Head of caudate nucleus (tissue), 42 donors: ENCODE measurements around the gene TMEM198.

Experiments
- DNase-seq, 42 donors: peaks; one replicate each; pipeline versions ENCODE4 v3.0.0 to v3.0.0-alpha.2; 2020 to 2021; ENCODE audit warnings: mixed read lengths in 7 of 42
- intact Hi-C: fragments of 100-400 bp; cut with DNase I; formaldehyde crosslinking; loops from one replicate; pipeline ENCODE4 v1.15.0; 2022

The TMEM198 gene

DNA sequence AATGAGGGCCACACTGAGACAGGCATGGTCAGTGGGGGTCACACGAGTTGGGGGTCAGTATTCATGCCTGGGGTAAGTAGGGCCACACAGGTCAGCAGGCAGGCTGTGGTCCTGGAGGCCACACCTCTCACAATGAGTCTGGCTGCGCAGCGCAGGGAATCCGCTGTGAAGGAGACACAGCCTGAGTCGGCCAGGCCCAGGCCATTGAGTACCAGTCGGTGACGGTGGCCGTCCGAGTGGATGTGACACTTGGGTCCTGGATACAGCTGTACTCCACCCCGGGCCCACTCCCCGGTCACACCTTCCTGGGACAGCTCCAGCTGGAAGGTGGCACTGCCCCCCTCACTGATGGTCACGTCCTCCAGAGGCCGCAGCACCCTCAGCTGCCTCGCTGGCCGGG lies 10.5 kb downstream of the TMEM198 start:
- DNase-seq: no peak
- intact Hi-C loops: no loop called here

DNA sequence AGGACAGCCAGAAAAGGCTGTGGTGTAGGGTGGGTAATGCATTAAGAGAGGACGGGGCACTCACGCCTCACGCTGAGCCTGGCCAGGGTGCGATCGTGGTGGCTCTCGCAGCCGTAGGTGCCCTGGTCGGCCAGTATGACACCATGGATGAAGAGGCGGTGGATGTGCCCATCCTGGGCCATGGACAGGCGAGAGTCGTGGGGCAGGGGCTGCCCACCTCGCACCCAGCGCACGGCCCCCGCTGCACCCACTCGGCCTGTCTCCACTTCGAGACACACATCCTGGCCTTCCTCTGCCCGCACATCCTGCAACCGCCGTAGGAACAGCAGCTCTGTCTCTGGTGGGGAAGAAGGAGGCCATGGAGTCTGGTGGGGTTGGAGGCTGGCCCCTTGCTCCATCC lies 12.1 kb downstream of the TMEM198 start:
- intact Hi-C loops: no loop called here
- DNase-seq: no peak

DNA sequence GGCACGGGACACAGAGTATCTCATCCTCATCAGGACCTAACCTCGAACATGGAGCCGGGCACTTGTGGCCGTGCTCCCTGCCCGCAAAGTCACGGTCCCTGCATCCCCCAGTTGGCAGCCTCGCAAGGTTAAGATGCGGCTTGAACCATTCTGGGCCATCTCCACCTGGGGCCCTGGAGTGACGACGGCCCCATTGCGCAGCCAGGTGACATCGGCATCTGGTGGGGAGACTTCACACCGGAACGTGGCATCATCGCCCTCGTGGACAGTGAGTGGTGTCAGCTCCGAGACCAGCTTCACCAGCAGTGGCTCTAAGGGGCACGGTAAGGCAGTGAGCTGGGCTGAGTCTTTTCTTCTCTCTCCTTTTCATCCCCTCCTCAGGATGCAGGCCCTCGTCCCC lies 12.6 kb downstream of the TMEM198 start:
- intact Hi-C loops: no loop called here
- DNase-seq: no peak

DNA sequence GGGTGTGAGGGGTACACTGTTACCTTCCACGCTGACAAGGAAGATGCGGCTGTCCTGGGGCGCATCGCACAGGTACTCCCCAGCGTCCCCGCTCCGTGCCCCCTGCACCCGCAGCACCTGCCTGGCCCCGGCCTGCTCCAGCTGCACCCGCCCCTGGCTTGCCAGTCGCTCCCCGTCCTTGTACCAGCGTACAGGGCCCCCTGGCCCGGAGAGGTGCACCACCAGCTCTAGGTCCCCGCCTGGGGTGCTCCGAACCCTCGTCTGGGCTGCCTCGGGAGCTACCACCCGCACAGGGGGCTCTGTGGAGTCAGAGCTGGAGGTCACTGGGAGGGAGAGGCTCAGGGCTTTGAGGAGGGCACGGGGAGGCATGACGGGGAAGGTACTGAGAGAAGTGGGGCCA lies 13.5 kb downstream of the TMEM198 start:
- DNase-seq: no peak
- intact Hi-C loops: no loop called here

DNA sequence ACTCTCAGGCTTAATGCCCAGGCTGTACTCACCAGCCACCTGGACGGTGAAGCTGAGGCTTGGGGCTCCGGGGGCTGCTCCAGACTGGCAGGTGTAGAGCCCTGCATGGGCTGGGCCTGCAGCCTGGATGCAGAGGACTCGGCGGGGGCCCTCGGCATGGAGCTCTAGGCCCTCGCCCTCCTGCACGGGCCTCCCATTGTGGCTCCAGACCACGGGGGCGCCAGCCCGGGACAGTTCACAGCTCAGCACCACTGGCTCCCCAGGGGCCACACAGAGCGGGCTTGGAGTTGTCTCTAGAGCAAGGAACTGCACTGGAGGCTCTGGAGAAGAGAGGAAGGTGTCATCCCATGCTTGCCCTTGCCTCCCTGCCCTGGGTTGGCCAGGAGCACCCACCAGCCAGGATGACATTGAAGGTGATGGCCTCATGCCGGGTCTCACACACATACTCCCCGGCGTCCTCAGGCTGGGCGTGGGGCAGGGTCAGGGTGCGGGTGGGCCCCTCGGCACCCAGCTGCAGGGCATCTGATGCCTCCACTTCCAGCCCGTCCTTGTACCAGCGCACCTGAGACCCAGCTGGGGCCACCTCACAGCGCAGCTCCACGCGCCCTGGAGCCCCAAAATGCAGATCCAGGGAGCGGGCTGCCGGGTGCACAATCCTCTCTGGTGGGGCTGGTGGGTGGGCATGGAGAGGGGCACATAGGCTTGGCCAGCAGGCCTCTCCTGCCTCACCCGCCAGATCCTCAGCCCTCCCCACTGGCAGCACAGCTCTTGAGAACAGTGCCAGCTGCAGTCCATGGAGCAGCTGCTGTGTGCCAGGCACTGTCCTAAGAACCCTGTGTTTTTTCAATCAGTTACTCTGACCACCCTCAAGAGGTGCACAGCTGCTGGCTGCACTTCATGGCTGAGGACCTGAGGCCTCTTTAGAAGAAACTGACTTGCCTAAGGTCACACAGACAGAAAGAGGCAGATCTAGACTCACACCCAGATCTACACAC lies 14.3 kb downstream of the TMEM198 start:
- intact Hi-C loops: no loop called here
- no peak for DNase-seq

DNA sequence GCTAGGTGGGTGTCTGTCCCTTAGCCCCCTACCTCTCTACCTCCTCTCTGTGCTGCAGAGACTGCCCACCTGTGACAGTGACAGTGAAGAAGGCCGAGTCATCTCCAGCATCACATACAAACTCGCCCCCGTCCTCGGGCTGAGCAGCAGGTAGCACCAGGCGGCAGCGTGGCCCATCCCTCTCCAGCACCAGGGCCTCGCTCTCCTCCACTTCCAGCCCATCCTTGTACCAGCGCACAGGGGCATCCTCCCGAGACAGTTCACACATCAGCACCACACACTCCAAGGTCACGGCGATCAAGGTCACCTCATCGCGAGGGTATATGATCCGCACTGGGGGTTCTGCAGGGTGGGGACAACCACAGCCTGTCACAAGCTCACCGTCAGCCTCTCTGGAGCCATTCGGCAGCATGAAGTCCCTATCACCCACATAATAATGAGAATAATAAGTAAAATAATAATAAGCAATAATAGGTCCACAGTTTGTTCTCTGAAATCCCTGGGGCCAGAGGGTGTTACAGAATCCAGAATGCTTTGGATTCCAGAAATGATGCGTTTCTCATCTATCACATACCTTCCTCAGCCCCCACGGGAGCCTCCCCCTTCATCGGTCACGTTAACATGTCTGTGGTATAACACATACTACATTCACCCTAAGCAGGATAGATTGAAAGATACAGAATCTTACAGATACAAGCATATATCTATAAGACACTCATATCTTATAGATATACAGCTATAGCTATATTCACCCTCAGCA lies 15.5 kb downstream of the TMEM198 start:
- DNase-seq: no peak
- intact Hi-C loops: no loop called here

DNA sequence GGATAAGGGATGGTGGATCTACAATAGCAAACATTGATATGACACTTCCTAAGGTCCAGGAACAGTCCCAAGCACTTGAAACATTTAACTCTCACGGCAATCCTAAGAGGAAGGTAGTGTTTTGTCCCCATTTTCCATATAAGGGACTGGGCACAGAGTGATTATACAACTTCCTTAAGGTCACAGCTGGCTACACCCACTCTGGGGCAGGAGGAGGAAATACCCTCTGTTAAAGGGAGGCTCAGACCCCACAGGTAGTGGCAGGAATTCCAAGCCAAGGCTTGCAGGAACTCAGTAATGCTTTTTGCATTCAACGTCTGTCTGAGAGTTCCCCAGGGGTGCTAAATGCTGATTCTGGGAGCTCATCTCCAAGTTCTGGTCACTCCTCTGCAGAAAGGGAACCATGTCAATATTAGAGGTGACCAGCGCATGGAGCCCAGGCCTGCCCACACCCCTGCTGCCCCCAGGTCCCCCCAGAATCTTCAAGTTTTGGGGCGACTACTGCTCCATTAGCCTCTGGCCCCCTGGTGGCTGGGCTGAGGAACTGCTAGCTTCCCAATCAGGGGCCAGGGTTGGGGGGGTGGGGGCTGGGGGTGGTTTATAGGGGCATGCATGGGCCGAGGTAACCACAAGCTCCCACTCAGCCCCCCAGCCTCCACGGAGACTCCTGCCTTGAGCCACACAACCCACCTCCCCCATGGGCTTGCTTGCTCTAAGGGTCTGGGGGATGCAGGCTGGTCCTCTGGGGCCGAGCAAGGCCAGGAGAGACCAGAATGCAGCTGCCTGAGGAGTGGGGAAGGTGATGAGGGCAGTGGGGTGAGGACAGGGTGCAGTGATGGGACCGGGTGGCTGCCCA lies 16.4 kb downstream of the TMEM198 start:
- intact Hi-C loops: no loop called here
- DNase-seq: peak in 2 of 42 donors; percentile 9

DNA sequence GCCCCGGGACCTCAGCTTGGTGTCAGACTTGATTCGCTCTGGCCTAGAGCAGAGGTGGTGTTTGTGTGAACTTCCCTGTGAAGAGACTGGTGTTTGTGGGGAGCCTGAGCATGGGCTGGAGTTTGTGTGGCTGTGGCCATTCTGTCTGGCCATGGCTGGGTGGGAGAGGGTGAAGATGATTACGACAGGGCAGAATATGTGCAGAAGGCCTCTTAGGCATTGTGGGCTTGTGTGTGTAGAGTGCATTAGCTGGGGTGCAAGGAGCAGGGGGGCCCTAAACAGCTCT lies 17.0 kb downstream of the TMEM198 start:
- no peak for DNase-seq
- intact Hi-C loops: no loop called here

DNA sequence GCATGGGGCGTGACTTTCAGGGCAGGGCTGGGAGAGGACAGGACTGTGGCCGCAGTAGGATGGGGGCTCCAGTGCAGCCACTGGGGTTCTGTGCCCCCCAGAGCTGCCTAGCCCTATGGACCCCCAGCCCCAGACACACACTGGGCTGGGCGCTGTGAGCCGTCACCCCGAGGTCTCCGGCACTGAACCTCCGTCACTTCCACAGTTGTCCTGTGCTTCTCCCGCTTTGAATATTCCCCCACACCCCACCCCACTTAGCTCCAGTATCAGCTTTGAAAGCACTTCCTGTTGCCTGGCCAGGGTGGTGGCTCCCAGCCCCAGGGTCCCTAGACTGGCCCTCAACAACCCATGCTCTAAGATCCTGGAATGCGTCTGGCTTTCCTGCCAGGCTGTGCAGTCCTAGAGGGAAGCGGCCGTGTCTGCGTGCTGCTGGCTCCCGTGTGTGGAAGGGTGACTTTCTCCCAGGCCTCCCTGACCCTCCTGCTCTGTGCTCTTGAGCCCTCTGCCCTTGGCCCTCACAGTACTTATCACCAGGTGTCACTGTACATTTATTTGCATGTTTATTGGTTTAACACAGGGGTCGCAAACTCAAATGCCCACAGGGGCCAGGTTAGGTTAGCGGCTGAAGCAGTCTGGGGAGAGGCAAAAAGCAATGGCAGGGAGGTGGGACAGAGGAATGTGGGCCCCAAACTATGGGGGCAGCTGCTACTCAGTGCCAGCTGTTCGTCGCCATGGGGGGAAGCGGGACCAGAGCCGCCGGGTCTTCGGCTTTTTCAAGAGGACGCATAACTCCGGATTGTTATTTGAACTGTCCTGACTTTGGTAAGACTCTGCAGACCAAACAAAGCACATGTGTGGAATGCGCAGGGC lies 17.6 kb downstream of the TMEM198 start:
- peak in 1 of 42 donors; percentile 7 for DNase-seq

DNA sequence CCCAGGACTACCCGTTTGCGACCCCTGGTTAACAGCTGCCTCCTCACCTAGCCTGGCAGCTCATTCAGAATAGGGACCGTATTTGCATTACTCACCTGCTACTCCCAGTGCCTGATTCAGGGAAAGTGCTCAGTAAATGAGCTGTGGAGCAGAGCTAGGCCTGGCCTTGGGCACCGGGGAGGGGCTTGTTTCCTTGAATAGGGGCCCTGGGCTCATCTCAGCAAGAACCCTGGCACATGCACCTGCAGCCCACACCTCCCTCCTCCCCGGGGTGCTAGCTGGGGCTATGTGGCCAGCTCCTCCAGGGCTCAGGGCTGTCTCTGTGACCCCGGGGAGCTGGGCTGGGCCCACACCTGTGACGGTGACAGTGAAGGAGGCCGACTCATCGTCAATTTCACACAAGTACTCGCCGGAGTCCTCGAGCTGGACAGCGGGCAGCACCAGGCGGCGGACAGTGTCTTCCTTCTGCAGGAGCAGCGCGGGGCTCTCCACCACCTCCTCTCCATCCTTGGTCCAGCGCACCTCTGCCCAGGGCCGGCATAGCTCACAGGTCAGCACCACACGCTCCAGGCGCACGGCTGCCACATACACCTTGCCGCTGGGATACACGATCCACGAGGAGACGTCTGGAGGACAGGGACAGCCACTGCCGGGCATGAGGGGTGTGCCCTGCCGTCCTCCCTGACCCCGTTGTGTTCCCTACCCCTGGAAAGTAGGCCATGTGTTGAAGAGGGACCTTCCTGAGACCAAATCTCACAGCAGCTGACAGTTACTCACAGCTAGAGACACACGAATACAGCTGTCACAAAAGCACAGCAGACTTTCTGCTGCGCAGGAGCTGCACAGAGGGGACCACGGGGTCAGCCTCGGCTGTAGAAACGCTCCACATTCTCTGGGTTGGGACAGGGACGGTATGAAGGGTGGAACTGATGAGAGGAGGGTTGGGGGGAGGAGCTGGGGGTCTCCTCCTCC lies 18.5 kb downstream of the TMEM198 start:
- peak in 1 of 42 donors; percentile 22 for DNase-seq
- intact Hi-C loops: no loop called here

More for the DNA sequence above, 17.6 kb downstream of the TMEM198 start:
- intact Hi-C loops: no loop called here

DNA sequence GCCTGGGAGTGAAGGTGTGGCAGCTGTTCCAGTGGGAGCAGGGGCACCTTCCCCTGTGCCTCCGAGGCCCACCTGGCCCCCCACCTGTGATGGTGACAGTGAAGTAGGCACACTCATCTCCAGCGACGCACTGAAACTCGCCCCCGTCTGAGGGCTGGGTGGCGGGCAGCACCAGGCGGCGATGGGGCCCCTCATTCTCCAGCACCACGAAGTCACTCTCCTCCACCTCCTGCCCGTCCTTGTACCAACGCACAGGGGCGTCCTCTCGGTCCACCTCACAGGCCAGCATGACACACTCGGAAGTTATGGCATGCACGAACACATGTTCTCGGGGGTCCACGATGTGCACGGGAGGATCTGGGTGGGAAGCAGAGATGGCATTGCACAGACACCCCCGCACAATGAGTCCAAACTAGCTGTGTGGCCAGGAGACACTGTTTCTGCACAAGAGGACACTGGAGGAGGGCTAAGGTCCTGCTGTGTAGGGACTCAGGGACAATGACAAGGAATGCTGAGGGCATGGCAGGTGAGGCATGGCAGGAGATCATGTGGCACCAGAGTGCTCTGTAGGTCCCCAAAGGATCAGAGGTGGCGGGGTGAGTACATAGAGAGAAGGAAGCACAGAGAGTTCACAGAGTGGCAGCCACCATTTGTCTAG lies 19.6 kb downstream of the TMEM198 start:
- intact Hi-C loops: no loop called here
- DNase-seq: peak in 1 of 42 donors; percentile 12

DNA sequence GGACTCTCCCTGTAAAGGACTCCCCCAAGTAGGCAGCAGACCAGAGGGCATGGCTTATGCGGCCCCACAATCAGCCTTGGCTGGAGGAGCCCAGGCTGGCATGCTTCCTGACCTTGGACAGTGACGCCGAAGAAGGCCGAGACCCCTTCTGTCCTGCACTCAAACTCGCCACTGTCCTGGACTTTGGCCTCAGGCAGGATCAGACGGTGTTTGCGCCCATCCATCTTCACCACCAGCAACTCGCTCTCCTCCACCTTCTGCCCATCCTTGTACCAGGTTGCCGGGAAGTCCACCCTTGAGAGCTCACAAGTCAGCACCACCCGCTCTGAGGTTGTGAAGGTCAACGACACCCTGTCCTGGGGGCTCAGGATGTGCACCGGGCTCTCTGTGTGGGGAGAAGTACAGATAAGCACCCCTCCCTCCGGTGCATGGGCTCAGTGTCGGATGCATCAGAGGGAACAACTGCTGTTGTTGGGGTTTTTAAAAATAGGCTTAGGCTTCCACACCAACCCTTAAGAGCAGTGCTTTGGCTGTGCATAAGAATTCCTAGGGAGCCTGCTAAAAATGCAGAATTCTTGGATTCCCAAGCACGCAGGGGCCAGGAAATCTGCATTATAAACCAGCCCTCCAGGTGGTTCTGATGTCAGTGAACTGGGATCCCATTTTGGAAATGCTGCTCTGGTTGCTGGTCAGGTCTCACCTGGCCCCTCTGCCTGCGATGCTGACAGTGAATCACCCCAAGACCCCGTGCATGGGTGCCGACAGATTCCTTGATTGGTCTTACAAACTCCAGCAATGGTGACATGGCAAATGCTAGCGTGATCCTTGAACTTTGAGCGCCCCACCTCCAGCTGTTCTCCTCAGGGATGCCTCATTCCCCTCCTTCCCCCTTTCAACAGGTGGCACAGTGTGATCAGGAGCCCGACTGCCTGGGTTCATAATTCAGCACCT lies 21.6 kb downstream of the TMEM198 start:
- intact Hi-C loops: no loop called here
- no peak for DNase-seq

DNA sequence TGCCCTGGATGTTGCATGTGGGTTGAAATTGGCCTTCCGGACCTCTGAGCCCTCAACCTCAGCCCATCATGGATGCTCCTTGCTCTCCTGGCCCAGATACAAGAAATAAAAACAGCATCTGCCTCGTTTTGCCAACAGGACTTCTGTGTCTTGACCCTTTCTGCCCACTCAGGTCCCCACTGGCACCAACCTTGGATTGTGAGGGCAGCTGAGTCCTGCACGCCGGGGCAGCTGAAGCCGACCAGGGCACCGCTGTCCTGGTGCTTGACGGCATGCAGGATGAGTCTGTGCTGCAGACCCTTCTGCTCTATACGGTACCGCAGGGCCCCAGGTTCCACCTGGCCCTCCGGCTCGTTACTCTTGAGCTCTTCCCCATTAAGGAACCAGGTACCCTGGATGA lies 22.8 kb downstream of the TMEM198 start:
- intact Hi-C loops: no loop called here
- no peak for DNase-seq

DNA sequence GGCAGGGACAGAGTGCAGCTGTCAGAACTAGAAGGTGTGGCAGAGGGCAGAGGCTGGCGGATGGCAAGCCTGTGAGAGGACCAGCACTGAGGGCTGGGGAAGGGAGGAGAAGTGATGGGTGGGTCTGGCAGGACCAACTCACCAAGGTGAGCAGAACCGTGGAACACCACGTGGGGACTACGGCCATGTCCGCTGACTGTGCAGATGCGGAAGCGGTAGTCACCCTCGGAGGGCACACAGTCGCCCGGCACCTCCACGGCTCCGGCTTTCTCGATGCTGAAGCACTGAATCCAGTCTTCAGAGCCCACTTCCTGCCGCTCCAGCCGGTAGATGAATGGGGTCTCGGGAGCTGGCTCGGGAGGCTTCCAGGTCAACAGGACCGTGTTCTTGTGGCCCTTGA lies 23.3 kb downstream of the TMEM198 start:
- intact Hi-C loops: no loop called here

DNA sequence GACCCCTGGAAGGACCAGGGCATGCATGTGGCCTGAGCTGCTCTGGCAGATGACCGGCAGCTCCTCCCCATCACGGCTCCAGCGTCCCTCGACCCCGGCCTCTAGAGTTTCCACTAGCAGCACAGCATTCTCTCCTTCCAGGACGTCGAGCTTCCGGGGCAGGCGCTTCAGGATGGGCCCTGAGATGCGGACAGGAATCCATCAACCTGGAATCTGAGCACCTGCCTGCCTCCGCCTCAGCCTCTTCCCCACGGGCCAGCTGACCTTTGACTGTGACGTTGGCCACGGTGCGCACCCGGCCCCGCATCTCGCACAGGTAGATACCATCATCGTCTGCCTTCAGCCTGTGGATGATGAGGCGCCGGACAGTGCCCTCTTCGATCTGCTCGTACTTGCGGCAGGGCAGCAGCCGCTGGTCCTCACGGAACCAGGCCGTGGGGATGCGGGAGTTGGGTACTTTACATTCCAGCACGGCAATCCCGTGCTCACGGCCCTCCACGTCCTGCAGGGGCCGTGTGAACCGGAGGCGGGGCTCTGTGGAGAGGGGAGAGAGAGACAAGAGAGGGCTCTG lies 24.0 kb downstream of the TMEM198 start:
- DNase-seq: no peak

More for the DNA sequence above, 23.3 kb downstream of the TMEM198 start:
- no peak for DNase-seq

More for the DNA sequence above, 24.0 kb downstream of the TMEM198 start:
- intact Hi-C loops: no loop called here
